Calu3 (cell line): ENCODE measurements around the gene NPW. TPM values are rescaled to one million over a fixed set of nuclear protein-coding genes. Genes with fewer than 3 reads are reported as not detected.

ENCODE experiments used
- BruUV-seq: library from RNA; stranded (reverse); fragments of 400-500 nt; replicated peaks from 2 replicates; lab custom pipeline; 2021; lab: Mats Ljungman, UMichigan
- CTCF ChIA-PET: fragments of 300-600 bp; sonication (Branson Sonifier 250); formaldehyde crosslinking; loops from one replicate; lab custom pipeline; 2022; ENCODE audit warnings: antibody characterized with exemption; lab: Charles Lee
- DNase-seq: peaks from one replicate; pipeline ENCODE4 v3.0.0; 2022
- H3K27ac Mint-ChIP-seq: one replicate; pipeline ENCODE4 v1.8.0; 2022; ENCODE audit warnings: mixed read lengths; ENCODE audit not compliant: unreplicated experiment
- H3K27me3 Mint-ChIP-seq: one replicate; pipeline ENCODE4 v1.8.0; 2022; ENCODE audit warnings: mixed read lengths; ENCODE audit not compliant: unreplicated experiment
- H3K36me3 Mint-ChIP-seq: one replicate; pipeline ENCODE4 v1.8.0; 2022; ENCODE audit warnings: mild to moderate bottlenecking, moderate library complexity, mixed read lengths; ENCODE audit not compliant: insufficient read depth, unreplicated experiment
- H3K4me1 Mint-ChIP-seq: one replicate; pipeline ENCODE4 v1.8.0; 2022; ENCODE audit warnings: mild to moderate bottlenecking, low read depth, mixed read lengths; ENCODE audit not compliant: unreplicated experiment
- H3K4me3 Mint-ChIP-seq: one replicate; pipeline ENCODE4 v1.8.0; 2022; ENCODE audit warnings: mild to moderate bottlenecking, low read depth, moderate library complexity, mixed read lengths; ENCODE audit not compliant: unreplicated experiment
- H3K9me3 Mint-ChIP-seq: one replicate; pipeline ENCODE4 v1.8.0; 2022; ENCODE audit warnings: low read depth, mixed read lengths; ENCODE audit not compliant: unreplicated experiment
- intact Hi-C: fragments of 100-400 bp; cut with micrococcal nuclease; formaldehyde crosslinking; loops from one replicate; pipeline ENCODE4 v1.10.0; 2022; ENCODE audit not compliant: unreplicated experiment
- total RNA-seq: library from RNA; stranded (reverse); gene quantifications from 2 replicates; pipeline ENCODE4 v1.2.3, GENCODE V29; 2022
- TF ChIP-seq, protein P1 (sequence below): fragments of 200-600 bp; IDR thresholded peaks from one replicate; pipeline ENCODE4 v1.8.0; 2022; ENCODE audit warnings: antibody characterized with exemption; ENCODE audit not compliant: unreplicated experiment

Gene NPW
- total RNA-seq, 1 experiment from 2014 or later: 1.5 TPM

DNA sequence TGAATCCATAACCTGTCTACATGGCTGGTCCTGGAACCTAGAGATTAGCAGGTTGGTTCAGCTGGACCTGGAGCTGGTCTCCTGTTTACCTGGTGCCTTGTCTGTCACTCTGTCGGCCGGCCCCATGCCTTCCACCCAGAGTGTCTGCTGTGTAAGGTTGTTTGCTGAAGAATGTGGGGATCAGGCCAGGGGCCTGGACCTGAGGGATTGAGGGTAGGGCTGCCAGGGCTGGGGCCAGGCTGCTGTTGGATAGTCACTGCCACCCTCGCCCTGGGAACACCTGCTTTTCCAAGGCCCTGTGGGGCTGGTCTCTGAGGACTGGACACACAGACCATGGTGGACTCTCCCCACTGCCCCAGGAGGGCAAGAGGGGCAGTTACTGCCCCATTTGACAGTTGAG lies 8.6 kb downstream of the NPW start:
- peaks cover 23% of the 10 kb centered on the region for H3K4me1 Mint-ChIP-seq
- CTCF ChIA-PET: interaction anchor here (1.5 to 2.0 kb wide), 2 partner anchors 13 to 19 kb away, joined by 4 to 7 read pairs; no protein-coding TSS in a partner anchor

DNA sequence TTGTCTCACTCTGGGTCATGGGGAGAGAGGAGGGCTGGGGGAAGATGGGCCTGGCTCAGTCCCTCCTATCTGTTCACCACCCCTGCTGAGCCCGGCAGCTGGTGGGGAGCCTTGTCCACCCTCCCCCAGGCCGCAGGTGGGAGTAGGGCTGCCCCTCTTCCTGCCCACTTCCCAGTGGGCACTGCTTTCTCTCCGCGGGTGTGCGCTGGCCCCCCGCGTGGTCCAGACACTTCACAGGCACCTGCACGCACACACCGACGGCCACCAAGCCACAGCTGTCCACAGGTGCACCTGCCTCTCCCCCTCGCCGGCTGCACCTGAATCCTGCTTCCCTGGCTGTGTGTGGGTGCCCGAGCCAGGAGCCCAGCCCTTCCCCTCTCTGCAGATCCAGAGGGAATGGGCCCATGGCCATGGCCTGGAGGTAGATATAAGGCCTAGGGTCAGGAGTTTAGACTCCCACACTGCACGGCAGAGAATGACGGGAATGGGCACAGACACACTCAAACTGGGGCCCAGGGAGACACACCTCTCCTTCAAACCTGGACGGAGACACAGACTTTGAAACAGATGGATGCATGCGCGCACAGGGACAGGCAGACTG lies 9.1 kb downstream of the NPW start:
- CTCF ChIA-PET: interaction anchor here (2.0 kb wide), 1 partner anchor 12 kb away, joined by 7 read pairs; no protein-coding TSS in a partner anchor
- Mint-ChIP-seq H3K4me1 (peaks cover 17% of the 10 kb centered on the region), H3K4me3 (no peak overlapping the region), H3K27ac (no peak overlapping the region), H3K9me3 (no peaks in the 10 kb centered on the region), H3K27me3 (peaks cover 8% of the 10 kb centered on the region), H3K36me3 (peaks cover 22% of the 10 kb centered on the region)
- DNase-seq: no peak
- intact Hi-C loops: no loop called here
- TF ChIP-seq, protein P1, sequence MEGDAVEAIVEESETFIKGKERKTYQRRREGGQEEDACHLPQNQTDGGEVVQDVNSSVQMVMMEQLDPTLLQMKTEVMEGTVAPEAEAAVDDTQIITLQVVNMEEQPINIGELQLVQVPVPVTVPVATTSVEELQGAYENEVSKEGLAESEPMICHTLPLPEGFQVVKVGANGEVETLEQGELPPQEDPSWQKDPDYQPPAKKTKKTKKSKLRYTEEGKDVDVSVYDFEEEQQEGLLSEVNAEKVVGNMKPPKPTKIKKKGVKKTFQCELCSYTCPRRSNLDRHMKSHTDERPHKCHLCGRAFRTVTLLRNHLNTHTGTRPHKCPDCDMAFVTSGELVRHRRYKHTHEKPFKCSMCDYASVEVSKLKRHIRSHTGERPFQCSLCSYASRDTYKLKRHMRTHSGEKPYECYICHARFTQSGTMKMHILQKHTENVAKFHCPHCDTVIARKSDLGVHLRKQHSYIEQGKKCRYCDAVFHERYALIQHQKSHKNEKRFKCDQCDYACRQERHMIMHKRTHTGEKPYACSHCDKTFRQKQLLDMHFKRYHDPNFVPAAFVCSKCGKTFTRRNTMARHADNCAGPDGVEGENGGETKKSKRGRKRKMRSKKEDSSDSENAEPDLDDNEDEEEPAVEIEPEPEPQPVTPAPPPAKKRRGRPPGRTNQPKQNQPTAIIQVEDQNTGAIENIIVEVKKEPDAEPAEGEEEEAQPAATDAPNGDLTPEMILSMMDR: no peak
- BruUV-seq: no TSS peak

More for the DNA sequence above, 8.6 kb downstream of the NPW start:
- no peak for DNase-seq
- no TSS peak for BruUV-seq
- TF ChIP-seq, protein P1: no peak
- Mint-ChIP-seq H3K36me3 (peaks cover 27% of the 10 kb centered on the region), H3K27ac (no peak overlapping the region), H3K4me3 (peak overlapping the region; percentile 74), H3K27me3 (peaks cover 8% of the 10 kb centered on the region), H3K9me3 (no peaks in the 10 kb centered on the region)
- intact Hi-C loops: no loop called here

DNA sequence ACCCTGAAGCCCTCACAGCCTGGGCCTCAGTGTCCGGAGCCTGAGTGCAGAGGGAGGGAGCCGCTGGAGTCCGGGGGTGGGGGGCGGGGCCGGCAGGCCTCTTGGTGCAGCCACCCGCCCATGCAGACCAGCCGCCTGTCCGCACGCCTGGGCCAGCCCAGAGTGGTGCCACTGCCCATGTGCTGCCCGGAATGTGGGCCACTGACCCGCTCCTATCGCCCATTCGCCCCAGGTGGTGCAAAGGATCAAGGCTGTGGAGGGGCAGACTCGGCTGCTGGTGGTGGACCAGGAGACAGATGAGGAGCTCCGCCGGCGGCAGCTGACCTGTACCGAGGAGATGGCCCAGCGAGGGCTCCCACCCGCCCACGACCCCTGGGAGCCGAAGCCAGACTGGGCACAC lies 9.8 kb downstream of the NPW start:
- intact Hi-C loops: no loop called here
- H3K4me1 Mint-ChIP-seq: peaks cover 13% of the 10 kb centered on the region
- peaks cover 18% of the 10 kb centered on the region for H3K36me3 Mint-ChIP-seq
- no peaks in the 10 kb centered on the region for H3K9me3 Mint-ChIP-seq
- no peak overlapping the region for H3K4me3 Mint-ChIP-seq
- peaks cover 6% of the 10 kb centered on the region for H3K27me3 Mint-ChIP-seq
- BruUV-seq: no TSS peak
- TF ChIP-seq, protein P1: no peak
- no peak overlapping the region for H3K27ac Mint-ChIP-seq
- no peak for DNase-seq
- CTCF ChIA-PET: interaction anchor here (0.7 to 0.8 kb wide), 2 partner anchors 11 to 19 kb away, joined by 3 read pairs; partner anchors contain the start of genes NTHL1 and TSC2

DNA sequence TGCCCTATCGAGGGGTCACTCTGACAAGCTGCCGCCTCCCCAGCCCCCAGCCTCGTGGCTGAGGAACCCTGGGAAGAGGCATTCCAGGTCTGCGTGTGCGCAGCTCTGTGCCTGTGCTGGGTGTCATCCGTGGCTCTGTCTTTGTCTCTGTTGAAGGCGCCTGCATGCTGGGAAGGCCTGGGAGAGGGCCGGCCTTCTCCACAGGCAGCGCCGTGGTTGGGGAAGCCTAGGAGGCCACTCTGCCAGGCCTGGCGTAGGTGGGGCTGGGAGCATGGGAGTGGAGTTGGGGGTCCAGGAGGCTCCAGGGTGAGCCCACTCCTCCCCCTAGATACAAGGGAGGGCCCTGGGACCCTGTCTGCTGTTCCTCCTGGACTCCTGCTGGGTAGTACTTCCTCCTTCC lies 10.5 kb downstream of the NPW start:
- TF ChIP-seq, protein P1: no peak

More for the DNA sequence above, 10.5 kb downstream of the NPW start:
- Mint-ChIP-seq H3K4me1 (peaks cover 9% of the 10 kb centered on the region), H3K27ac (no peak overlapping the region), H3K9me3 (no peaks in the 10 kb centered on the region), H3K36me3 (peaks cover 16% of the 10 kb centered on the region), H3K27me3 (no peaks in the 10 kb centered on the region), H3K4me3 (no peak overlapping the region)
- CTCF ChIA-PET: interaction anchor here (0.7 to 0.8 kb wide), 2 partner anchors 10 to 18 kb away, joined by 3 read pairs; partner anchors contain the start of genes NTHL1 and TSC2
- BruUV-seq: no TSS peak
- DNase-seq: no peak
- intact Hi-C loops: no loop called here
